GM21737 (cell line): Measurements from ENCODE around the gene PLXNA4.

Experiments used
- ATAC-seq: cut with Tn5 transposase; IDR thresholded peaks from one replicate; pipeline ENCODE4 v1.9.1; 2021; ENCODE audit warnings: mild to moderate bottlenecking, moderate library complexity; ENCODE audit not compliant: unreplicated experiment

Gene PLXNA4

DNA sequence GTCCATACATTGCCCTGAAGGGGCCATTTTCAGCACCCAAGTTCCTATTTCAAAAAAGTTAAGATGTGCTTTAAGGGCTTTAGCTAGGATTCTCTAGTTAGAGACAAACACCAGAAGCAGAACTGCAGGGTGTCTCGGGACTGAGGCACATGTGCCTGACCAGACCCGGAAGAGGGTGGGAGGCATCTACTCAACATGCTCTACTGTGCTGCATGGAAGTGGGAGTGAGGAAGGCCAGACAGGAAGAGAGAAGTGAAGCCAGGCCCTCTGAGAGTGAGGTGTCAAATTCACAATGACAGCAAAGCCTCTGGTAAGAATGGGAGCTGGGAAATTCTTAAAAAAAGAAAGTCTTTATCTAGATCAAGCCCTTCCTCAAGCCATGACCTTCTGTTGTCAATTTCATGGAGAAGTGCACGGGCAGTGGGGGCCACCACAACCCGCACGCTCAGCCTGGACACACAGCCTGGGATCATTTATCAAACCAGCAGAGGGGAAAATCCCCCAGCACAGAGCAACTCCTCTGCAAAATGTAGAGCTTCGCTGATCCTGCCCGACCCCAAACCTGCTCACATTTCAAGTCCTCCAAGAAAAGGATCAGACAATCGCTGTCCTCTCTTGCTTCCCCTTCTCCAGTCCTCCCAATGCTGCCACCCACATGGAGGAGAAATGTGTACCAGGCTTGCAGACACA lies 38.7 kb downstream of the PLXNA4 start:
- no peak for ATAC-seq

DNA sequence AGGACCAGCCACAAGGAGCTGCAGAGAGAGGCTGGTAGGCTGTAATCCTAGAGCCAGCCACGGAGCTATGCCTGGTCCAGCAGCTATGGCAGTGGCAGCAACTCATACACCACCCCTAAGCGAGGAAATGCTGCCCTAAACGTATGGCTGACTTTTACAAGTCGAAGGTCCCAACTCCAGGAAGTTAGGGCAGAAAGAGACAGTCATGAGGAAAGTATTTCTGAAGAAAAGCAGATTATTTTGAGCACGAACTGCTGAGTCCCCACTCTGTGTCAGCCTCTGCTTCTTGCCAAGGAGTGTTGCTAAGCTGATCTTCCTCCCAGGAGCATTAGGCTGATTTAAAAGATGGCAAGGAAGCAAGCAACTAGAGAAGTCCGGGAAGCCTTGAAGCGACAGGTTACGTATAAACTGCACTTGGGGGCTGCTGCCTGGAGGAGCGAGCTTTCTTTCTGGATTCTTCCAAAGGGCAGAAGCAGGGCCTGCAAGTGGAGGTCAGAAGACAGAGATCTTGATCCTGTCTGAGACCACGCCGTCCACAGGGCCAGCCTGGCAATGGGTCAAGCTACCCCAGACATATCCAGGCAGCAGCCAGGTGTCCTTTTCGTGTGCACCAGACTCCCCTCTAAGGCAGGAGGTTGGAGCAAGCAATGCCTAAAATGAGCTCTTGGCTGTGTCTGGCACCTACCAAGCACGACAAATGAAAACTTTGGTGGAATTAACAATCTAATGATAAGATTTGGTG lies 39.4 kb downstream of the PLXNA4 start:
- no peak for ATAC-seq

DNA sequence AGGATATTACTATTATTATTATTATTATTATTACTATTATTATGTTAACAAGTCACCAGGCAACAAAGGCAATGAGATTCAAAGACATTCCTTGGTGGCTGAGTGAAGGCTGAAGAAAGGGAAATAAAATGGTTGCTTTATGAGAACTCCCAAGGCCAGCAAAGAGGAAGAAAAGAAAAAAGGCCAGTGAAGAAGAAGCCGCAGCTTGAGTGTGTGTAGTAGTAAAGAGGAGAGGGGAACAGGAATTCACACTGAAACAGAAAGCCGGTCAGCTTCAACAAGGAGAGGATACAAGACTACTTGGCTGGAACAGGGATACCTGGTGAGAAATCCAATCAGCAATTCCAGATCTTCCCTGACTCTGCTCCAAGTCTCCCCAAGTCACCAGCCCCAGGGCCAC lies 42.4 kb downstream of the PLXNA4 start:
- no peak for ATAC-seq

DNA sequence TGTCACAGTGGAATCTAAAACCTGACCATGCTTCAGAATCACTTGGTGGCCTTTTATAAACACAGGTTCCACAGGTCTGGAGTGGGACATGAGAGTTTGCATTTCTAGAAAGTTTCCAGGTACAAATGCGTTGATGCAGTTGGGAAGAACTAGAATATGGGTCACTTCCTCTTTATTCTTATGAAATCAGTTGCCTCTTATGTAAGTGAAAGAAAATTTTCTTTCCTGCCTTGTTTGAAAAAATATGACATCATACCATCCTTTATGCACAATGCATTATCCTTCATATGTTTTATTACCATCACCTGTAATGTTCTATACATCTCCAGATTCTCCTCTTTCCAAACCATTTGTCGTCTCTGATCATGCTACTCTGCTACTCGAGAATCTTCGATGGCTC lies 44.0 kb downstream of the PLXNA4 start:
- no peak for ATAC-seq

DNA sequence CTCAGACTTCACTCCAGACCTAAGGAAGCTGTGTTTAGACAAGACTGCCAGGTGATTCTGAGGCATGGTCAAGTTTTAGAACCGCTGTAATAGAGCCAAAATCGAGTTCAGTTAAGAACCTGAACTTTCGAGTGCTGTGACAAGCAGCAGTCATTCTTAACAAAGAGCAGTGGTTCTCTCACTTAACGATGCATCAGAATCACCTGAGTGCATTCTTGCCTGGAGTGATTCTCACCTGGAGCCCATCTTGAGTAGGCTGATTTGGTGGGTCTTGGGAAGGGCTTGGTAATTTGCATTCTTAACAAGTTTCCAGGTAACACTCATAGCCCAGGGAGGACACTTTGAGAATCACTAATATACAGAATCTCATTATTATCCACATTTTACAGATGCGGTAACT lies 44.7 kb downstream of the PLXNA4 start:
- no peak for ATAC-seq

DNA sequence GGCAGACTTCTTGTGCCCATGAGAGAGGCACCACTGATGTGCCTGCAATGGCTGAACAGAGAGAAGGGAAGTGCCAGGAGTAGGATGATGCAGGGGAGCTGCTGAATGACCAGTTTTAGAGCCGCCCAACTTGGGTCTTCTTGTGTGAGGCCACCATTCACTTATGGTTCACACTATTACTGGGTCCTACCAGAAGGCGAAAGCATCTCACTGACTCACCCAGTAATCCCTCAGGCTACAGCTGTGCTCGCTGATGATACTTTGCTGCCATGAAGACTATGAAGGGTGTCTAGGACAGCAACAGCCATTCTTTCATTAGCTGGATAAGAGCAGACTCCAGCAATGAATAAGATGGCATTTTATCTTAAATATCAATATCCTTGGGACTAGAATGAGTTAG lies 47.6 kb downstream of the PLXNA4 start:
- no peak for ATAC-seq

DNA sequence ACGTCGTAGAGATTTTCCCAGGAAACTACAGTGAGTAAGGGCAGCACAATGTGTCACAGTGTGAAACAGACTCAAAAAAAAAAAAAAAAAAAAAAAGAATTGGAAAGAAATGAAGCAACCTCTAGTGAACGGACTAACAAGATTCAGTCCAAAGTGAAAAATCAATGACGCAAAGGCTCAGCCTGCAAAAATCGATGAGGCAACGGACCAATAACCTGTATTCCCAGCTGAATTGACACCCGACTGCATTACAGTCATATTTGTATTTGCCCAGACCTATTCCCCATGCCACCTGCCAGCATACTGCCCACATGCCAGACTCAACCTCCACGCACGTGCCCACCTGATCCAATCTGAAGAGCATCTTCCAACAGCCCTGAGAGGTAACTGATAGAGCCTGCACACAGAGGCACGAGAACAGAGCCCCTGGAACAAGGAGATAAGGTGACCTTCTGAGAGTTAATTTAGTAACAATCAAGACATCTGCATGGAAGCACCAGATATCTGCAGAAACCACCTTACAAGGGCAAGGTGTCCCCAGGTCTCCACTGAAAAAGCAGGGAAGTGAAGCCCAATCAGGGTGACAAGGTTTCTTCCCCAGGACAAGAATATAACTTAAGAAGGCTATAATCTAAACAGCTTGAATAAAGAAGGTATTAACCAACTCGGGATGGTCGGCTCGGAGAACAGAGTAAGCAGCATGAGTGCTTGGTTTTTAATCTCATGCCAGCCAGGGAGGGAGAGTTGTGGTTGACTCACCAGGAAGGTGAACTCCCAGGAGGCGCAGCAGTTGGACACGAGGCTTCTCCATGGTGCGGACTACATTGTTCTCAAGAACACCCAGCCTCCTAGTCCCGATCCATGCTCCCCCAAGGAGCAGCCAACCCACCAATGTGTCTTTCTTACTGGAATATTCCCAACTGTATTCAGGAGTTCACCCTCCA lies 48.5 kb downstream of the PLXNA4 start:
- no peak for ATAC-seq

DNA sequence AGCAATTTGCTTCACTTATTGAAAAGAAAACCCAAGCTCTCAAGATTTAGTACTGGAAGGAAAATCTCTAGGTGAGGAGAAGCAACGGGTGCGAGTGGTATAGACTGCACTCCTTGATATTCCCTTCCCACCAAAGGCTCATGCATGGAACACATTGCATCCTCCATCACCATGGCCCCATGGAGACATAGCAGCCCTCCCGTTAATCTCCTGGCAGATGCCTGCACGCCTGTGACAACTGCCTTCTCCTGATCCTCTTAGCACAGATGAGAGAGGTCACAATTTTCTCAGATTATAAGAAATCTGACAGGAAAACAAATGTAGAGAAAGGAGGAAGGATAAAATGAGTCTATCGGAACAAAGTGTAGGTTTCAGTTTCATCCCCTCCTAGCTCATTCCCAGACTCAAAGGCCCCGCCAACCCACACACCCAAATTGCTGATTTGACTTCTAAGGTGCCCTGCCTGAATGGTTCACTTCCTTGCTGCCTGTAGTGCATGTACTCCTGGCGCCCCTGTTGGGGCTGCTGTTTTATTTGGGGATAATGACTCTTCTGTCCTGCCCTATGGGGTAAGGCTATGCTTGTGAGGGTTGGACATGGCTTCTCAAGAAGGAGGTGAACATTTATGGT lies 50.0 kb downstream of the PLXNA4 start:
- no peak for ATAC-seq

DNA sequence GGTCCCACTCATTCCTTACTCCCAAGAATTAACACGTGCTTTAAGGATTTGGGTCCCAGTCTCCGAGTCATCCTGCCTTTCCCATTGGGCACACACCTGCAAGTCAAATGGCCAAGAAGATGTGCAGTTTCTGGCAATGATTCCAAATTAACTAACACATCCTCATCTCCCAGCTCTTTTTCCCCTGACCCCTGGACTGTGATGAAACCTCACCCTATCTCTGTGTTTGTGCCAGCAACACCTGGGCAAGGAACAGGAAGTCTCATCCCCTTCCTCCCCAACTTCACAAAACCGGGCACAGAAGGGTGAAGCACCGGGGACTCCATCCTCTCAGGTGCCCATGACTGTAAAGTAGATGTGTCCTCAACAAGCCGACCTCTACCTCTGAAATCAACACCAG lies 54.8 kb downstream of the PLXNA4 start:
- no peak for ATAC-seq

DNA sequence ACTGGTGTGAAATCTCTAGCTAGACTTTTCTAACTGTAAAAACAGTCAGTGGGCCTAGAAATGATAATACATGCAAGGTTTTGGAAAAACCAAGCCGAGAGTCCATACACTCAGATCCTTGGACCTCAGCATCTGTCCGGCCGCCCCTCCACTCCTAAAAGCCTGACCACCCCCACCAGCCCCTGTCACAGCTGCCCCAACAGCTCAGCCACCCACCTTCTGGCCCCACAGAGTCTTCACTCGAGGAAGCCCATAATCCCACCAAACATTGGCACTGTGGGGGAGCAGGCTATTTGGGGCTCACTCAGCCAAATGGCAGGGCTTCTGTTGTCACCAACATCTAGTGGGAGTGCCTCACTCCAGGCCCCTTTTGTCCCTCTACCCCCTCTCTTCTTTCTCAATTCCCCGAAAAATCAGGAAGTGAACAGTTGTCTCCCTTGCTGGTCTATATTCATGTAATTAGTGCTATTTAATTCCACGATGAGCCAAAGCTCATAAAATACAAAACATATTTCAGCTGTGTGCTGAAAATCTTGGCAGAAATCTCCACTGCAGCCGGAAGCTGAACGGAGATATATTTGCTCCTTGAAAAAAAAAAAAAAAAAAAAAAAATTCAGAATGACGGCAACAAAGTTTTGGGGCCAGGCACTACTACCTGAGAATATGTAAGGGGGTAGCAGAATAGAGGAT lies 55.5 kb downstream of the PLXNA4 start:
- no peak for ATAC-seq

DNA sequence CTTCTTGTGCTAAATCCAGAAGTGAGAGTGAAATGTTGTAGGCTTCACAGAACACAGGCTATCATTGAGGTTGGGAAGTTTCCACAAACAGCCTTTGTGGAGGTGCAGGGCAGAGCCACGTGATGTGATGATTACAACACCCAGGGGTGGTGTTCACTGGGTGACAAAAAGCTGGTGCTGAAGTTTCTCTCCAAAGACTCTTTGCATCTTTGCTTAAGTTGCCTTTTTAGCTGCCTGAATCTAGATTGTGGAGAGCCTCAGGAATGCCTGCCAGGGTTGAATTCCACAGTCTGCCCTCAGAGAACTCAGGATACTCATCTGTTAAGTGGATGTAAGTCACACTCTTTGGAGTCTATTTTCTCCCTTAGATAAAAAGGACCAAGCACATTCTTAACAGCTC lies 56.3 kb downstream of the PLXNA4 start:
- no peak for ATAC-seq

DNA sequence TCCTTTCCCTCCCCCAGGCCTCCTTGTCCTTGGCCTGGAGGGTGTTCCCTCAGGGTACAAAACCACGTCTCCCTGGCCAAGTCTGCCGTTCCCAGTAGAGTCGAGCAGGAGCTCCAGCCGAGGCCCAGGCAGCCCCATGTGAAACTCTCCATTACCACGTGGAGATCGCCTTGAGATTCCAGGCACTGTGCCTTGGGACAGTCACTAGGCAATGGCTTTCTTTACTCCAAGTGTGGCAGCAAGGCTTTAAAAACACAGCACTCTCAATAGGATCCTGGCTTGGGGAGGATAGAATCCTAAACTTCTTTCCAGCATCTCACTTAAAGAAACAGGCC lies 57.5 kb downstream of the PLXNA4 start:
- no peak for ATAC-seq

DNA sequence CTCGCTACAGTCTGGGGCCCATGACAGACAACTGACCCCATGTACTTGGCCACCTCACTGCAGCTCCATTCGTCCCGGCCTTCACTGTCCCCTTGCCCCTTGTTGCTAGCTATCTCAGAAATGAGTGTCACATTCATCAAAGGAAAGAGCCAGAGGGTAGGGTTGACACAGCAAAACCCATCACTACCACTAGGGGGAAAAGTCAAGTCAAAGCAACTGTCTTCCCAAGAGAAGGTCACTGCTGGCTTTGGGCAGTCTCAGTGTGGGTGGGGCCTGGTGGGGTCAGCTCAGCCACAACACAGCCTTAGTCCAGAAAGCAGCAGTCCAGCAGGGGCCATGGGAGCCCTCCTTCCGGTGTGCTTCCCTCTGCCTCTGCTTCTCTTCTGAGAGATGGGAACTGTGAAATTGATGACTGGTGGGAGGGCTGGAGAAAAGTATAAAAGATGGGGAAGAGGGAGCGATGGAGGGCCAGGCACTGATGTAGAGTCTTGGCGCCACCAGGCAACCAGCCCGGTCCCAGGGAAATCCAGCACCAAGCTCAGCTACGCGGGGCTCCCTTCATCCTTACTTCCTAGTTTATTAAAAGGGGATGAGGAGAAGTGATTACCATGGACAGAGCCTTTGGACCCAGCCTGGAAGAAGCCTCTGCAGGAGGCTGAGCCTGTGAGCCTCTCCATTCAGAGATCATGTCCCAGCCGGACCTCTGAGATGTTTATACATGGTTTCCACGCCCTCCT lies 58.0 kb downstream of the PLXNA4 start:
- no peak for ATAC-seq

DNA sequence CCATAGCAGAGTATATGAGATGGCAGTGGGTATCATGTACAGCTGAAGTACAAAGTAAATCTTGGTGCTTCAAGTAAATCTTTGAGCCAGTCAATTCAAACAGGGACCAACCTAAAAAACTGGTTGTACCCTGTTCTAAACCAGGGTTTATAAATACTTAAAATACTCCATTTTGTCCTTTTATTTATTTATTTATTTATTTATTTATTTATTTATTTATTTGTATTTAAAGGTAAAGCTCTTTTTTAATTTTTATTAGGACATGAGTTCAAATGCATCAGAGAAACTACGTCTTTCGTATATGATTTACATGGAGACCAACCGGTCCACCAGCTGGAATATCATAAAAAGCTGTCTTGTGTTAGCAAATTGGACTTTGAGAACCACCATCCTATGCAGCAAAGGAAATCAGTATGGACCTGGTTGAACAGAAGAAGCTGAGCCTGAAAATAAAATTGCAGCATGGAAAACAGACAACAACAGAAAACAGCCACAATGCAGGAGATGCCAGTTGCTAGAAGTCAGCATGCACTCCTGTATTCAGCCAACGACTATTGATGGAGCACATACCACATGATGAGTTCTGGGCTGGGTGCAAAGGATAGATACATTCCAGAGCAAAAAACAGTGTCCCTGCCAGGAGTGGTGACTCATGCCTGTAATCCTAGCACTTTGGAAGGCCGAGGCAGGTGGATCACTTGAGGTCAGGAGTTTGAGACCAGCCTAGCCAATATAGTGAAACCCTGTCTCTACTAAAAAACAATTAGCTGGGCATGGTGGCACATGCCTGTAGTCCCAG lies 60.0 kb downstream of the PLXNA4 start:
- no peak for ATAC-seq

DNA sequence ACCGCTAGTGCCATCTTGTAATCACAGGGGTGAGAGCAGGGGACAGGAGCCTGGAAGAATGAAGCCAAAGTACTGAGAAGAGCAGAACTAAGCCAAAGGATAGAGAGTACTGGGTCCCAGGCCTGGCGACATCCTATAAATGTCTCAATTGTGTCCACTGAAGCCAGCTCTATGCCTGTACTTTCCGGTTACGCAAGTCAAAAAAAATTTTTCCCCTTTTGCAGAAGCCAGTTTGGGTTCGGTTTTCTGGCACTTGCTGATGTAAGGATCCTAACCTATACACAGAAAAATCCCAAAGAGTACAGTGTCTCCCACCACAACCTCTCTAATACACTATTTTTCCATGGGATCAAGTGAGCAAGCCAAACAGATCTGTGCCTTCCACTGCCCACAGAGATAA lies 61.1 kb downstream of the PLXNA4 start:
- ATAC-seq, result no peak

DNA sequence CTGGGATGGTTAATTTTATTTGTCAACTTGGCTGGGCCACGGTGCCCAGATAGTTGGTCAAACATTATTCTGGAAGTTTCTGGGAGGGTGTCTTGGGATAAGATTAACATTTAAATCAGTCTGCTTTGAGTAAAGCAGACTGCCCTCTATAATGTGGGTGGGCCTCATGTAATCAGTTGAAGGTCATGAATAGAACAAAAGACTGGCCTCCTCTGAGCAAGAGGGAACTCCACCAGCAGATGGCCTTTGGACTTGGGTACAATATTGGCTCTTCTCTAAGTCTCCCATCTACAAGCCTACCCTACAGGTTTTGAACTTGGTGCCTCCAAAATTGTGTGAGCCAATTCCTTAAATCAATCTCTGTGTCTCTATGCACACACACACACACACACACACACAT lies 61.8 kb downstream of the PLXNA4 start:
- ATAC-seq, result no peak

DNA sequence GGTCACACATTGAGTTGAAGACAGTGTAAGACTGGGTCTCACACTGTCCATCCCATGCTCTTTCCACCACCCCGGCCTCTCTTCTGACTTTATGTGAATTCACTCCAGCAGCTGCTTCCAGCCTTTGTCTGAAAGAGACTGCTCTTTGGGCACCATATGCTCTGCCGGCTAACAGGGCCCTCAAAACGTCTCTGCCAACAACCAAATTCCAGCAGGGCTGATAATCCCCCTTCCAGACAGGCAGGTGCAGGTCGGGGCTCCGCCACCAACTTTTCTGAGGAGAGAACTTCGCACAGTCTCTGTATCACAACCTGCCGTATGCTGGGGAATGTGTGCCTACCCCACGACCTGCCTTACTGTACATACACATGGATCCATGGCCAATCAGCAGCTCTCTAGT lies 64.3 kb downstream of the PLXNA4 start:
- ATAC-seq, result no peak

DNA sequence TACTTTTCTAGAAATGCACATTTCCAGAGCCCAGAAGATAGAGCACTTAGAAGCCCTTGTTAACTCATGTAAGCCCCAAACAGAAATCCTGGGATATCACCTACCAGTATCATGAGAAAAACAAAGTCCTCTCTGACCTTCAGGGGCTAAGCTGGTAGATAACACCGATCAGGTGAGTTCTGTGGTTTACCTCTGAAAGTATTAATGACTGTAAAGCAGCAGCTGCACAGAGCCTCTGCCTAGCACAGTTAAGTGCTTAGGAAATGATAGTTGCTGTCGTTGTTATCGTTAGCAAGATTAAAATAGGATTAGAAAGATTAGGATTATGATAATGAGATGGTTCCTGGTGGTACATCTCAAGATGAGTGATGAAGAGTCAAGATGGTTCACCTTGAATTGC lies 64.9 kb downstream of the PLXNA4 start:
- no peak for ATAC-seq

DNA sequence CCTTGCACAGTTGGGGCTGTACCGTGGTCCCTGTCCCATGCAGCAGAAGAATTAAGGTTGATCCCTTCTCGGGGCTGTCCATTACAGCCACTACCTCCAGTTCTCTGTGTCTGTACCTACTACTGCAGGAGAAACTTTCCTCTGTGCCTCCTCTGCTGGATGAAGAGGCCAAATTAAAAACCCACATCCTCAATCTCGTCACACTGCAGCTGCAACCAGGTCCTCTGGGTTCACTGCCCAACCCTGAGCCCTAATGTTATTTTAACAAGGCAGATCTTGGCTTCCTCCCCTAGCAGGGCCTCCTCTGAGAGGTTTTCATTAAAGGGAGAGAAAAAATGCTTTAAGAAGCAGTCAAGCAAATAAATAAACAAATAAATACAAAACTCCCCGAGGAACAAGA lies 66.6 kb downstream of the PLXNA4 start:
- no peak for ATAC-seq
